HUDEP-2 (cell line): Measurements from ENCODE around the gene DDRGK1.
"Not testable (repeated sequence)": the region's sequence is repeated elsewhere in the genome, so short reads cannot be mapped to it uniquely, and the experiment has no call there.

Source experiments
- DNase-seq, 76 experiments: peaks; one replicate each; lab custom pipeline; 2025; ENCODE audit not compliant: unreplicated experiment in 76 of 76; lab: John Stamatoyannopoulos, UW

The DDRGK1 gene

DNA sequence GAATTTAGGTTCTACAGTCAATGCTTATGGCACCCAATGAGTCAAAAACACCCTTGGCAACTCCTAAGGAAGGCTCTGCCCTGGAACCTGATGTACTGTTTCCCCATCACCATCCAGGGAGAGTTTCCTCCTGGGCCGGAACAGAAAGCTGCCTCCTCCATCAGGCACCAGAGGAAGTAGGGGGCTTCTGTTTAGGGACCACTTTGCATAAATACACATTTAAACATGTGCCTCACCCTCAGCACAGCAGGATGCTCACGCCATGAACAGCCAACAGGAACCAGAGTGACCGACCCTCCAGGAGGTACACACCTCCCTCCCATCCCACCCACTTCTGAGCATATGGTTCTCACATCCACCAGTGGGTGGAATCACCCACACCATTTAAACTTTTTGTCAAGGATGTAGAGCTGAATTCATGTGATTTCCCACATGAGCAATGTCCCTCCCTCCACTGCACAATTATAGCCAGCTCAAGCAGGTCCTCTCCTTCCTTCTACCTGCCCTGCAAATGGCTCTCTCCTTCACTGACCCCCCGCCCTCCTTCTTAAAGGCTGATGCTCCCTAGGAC is 14.8 kb downstream of the DDRGK1 start:
- no peak for DNase-seq

- no peak for DNase-seq
Observed at GRCh38 chr20:3188823-3189413, 15.6 kb downstream of the DDRGK1 start.

DNA sequence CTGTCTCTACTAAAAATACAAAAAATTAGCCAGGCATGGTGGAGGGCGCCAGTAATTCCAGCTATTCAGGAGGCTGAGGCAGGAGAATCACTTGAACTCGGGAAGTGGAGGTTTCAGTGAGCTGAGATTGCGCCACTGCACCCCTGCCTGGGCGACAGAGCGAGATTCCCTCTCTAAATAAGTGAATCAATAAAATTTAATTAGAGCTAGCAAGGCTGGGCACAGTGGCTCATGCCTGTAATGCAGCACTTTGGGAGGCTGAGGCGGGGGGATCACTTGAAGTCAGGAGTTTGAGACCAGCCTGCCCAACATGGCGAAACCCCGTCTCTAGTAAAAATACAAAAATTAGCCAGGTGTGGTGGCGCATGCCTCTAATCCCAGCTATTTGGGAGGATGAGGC is 16.6 kb downstream of the DDRGK1 start:
- DNase-seq = not testable (repeated sequence)

DNA sequence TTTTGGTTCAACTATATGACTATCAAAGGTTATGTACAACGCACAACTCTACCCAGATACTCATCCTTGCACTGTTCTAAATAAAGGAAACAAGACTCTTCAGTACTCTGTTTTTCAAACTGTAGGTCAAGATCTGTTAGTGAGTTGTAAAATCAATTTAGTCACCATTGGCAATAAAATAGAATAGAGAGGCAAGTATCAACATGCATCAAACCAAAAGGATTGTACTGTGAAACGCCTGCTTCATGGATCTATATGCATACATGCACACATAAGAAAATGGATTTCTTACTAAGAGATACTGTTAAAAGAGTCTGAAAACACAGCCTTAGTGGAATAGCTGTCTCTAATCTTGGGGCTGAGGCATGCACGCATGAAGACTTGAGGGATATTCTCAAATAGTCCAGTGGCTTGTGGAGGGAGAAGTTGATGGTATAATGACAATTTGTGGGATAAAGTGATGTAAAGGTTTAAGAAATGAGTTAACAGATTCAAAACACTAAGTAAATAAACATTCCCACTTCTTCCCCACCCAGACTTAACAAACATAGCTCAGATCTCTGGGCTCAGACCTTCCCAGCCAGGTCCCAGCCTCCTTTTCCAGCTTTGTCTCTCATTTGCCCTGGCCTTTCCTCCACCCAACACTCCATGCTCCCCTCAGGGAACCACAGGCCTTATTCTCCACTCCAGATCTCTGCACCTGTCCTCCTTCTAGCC is 20.4 kb downstream of the DDRGK1 start:
- DNase-seq = no peak

DNA sequence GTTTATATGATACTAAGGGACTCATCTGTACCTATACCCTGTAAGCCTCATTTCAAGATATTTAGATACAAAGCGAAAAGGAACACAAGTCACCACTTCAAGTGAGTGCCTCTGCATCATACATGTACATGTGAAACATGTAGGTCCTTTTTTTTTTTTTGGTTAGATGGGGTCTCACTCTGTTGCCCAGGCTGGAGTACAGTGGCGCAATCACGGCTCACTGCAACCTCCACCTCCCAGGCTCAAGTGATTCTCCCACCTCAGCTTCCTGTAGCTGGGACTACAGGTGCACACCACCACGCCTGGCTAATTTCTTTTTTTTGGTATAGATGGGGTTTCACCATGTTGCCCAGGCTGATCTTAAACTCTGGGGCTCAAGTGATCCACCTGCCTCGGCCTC is 22.1 kb downstream of the DDRGK1 start:
- not testable (repeated sequence) for DNase-seq

DNA sequence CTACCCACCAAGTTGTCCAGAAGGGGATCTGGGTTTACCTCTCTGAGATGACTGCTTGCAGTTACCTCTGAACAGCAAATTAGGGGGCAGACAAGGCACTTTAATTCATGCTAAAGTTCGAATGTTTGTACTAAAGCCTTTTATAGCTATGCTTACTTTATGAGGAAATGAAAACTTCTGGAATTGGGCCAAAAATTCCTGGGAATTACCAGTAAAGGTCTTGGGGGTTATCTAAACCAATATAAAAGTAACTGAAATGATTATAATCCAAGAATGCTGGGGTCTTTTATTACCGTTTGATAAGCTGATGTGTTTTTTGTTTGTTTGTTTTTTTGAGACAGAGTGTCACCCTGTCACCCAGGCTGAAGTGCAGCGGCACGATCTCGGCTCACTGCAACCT is 23.2 kb downstream of the DDRGK1 start:
- no peak for DNase-seq

DNA sequence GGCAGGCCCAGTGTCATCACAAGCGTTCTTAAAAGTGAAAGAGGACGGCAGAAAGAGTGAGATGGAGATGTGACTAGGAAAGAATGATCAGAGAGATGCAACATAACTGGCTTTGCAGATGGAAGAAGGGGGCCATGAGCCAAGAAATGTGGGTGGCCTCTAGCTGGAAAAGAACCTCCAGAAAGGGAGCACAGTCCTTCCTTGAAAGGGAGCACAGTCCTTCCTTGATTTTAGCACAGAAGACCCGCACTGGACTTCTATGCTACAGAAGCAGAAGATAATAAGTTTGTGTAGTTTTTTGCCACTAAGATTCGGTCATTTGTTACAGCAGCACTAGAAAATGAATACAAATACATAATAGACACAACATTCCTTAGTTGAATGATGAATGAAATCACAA is 24.2 kb downstream of the DDRGK1 start:
- DNase-seq = no peak

- DNase-seq = peak in 30 of 76 experiments; percentile 1 to 64 (median 24)
Observed at GRCh38 chr20:3177746-3178485, 26.6 kb downstream of the DDRGK1 start.

DNA sequence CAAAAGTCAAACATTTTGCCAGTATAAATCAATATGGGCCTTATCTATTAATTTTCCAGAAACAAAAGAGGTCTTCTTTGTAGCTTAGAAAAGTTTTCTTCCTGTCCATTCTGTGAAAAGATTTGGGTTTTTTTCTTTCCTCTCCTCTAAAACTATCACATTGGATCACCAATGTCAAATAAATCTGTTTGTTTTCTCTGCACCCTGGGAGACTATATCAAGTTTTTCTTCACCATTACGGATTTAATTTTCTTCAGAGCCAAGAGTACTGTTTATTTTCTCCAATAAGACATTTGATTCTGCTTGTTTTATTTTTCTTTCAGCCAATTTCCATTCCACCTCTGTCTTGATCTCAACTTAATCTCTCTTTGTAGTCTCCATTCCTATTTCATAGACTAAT is 29.2 kb downstream of the DDRGK1 start:
- DNase-seq = no peak

DNA sequence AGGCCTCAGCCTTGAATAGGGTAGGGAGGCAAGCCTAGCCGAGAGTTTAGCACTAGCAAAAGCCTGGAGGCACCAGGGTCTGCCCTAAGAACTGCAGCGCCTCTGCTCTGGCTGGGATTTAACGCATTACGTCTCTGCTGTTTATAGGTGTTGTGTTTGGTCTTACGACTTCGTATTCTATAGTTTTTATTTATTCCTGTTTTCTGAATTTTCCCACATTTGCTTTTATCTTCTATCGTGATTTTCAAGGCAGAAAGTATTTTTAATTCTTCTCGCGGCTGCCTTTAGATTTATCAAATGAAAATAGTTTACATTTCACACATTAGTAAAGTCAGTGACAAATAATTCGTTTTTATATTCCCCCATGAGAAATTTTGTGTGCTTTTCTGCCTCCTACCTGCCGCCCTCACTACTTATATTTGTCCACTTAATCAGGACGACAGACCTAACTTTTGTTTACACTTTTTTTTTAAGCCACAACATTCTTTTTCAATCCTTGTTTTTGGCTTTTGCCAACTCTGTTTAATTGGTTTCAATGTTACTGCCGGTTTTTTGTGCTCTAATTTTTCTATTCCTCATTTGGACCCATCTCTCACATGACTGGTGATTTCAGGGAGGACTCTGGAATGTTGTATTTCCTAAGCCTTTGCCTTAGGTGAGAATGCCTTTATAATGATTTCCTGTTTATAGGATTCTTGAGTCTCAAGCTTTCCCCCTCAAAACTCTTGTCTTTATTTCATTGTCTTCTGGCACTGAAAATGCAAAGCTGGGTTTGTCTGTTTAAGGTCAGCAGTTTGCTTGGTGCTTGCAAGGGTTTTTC is 29.8 kb downstream of the DDRGK1 start:
- peak in 9 of 76 experiments; percentile 13 to 52 (median 34) for DNase-seq

GRCh38 chr20:3173610-3174441 is 30.7 kb downstream of the DDRGK1 start:
- peak in 69 of 76 experiments; percentile 14 to 92 (median 74) for DNase-seq

DNA sequence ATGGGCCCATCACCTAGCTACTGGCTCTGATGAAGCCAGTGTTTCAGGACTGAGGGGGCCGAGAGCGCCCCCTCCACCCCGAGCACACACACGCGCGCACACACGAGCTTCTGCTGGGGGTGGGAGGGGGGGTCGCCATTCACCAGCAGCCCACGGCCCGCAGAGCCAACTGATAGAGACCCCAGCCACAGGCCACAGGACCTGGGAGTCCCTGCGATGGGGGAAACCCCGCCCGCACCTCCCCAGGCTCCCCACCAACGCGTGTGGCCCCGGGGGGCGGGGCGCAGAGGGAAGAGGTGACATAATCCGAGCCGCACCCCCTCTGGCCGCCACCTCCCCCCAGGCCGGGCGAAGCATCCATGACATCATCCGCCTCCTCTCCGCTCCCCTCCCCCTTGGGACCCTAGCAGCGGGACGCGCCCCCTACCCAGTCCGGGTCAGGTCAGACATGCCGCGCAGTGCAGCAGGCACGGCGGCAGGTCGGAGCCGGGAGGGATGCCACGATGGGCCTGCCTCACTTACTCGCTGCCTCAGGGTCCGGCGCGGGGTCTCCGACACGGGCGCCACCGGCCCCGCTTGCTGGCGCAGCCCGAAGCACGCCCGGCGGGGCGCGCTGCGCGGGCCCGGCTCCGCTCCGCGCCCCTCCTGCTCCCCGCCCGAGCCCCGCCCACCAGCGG is 31.4 kb downstream of the DDRGK1 start, which contains the start of gene LZTS3:
Gene LZTS3, minus strand, starts transcription at position 617 of the 677 bp plus-strand sequence. CDS start 6,386 bp downstream, outside the sequence.
- peak in 46 of 76 experiments; percentile 10 to 76 (median 37) for DNase-seq

DNA sequence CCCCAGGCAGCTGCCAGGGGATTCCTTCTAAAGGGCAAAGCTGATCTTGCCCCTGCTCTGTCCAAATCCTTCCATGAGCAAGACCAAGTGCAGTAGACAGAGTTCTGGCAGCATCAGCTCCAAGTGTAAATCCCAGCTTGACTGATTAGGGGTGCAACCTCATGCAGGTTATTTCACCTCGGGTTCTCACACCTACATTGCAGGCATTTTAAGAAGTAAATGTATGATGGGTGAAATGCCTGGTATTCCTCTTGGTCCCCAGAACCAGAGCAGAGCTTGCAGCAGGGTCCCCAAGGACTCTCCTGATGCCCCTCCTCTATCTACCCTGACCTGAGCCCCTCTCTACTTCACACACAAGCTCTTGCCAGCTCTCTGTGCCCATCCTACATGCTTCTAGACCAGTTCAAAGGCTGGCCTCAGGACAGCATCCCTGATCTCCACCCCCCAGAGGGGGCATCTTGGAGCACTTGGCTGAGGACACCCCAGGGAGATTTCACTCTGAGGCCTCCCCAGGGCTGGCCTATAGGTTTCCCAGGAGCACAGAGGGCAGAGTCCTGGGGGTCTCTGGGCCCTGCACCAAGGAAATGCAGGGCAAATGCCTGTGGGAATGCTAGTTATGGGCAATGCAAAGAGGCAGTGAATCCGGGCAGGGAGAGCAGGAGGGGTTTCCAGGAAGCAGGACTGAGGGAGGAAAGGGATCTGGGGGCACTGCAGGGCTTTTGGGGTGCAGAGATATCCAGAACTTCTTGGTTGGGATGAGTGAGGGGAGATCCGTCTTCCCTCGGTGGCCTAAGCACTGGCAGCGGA is 32.2 kb downstream of the DDRGK1 start:
- no peak for DNase-seq

- no peak for DNase-seq
Observed at GRCh38 chr20:3171391-3172125, 32.9 kb downstream of the DDRGK1 start.

DNA sequence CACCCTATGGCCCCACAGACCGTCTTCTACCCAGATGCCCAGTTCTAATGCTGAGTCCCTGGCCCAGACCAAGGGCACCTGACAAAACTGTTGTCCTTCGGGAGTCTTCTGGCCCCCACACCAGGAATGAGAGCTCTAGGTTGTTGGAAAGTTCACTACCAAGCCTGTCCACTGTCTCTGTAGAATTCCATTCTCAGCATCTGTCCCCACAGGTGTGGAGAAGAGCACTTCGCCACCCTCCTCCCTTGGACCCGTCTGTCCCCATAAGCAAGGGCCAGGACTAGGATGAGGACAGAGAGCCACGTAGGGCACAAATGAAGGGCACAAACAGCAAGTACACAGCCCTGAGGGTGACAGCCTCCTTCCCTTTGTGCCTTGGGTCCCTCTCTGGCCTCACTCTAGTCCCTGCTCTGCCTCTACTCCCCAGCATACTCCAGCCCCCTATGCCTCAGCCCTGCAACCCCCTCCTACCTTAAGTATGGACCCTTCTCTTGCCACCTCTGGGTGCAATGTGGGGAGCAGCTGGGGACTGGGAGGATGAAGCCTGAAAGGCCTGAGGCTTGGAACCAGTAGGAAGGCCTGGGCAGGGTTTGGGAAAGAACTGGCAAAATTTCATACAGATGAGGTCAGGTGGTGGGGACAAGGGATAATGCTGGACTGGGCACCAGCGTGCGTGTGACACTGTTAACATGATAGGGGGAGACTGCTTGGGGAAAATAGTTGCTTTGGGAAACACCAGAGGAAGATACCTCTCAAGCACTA is 35.5 kb downstream of the DDRGK1 start:
- DNase-seq = no peak

- DNase-seq = no peak
Observed at GRCh38 chr20:3168079-3168828, 36.2 kb downstream of the DDRGK1 start.
